Epithelial cell of prostate (primary cell): ENCODE measurements around the gene OPN1MW2.
"Not testable (repeated sequence)": the region's sequence is repeated elsewhere in the genome, so short reads cannot be mapped to it uniquely, and the experiment has no call there.

Experiments used
- DNase-seq: peaks from one replicate; pipeline ENCODE4 v3.0.0-alpha.2; 2011; ENCODE audit warnings: low read depth, low spot score
- H3K27ac ChIP-seq: fragments of 450-650 bp; 2 replicates; pipeline ENCODE4 v1.5.1; 2017; ENCODE audit warnings: mild to moderate bottlenecking

OPN1MW2 gene

DNA sequence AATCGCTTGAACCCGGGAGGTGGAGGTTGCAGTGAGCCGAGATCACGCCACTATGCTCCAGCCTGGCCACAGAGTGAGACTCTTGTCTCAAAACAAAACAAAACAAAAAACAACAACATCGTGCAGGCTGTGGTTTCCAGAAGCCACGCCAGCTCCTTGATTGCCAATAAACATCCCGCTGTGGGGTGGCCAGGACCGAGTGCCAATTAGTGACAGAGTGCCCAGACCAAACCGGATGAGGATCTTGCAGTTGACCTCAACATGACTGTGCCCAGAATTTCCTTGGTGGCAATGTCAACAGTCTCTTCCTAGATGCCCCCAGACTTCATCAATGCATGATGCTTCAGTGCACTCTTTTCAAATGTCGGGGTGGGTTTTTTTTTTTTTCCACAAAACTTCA is 39.2 kb downstream of the OPN1MW2 start:
- not testable (repeated sequence) for DNase-seq, H3K27ac ChIP-seq

DNA sequence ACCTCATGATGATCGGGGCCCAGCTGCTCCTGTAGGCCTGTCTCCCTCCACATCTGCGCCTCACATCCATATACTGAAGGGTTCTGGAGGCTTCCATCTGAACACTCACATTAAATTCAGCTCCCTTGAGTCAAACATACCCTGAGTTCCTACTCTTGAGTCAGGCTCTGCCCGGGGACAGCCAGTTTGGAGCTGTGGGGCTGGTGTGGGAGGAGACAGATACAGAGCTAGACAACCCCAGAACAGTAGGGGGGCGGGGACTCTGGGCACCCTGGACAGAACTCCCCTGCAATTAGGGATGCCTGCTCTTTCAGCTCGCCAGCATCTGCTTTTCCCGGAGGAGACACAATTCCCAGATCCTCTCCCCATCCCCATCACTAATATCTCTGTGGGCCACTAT is 43.5 kb downstream of the OPN1MW2 start:
- not testable (repeated sequence) for H3K27ac ChIP-seq, DNase-seq

DNA sequence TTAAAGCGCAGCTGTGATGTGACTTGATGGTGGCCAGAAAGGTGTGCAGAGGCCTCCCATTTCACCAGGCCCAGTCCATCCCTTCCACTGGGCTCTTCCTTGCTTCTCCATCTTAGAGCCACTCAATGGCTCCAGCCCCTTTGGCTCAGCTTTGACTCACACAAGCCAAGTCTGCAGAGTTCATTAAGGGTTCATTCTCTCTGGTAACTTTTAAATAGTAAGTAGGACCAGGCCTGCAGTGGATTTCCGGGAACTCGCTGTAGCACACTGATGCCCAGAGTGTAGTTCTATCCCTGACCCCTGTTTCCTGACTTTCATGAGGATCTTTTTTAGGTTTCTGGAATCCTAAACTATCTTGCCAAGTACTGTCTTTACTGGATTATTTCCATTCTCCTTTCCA is 49.7 kb downstream of the OPN1MW2 start:
- not testable (repeated sequence) for DNase-seq, H3K27ac ChIP-seq
